H9 (cell line): Measurements from ENCODE around the gene EYA4. TPM values are rescaled to one million over a fixed set of nuclear protein-coding genes. Genes with fewer than 3 reads are reported as not detected.

Experiments
- DNase-seq: peaks from one replicate; pipeline ENCODE4 v3.0.0-alpha.2; 2017
- H2AFZ ChIP-seq: one replicate; pipeline ENCODE4 v1.6.1; 2013; ENCODE audit warnings: mild to moderate bottlenecking, low read length, control low read depth, moderate library complexity
- H2AK5ac ChIP-seq: 2 replicates; pipeline ENCODE4 v1.6.1; 2013; ENCODE audit warnings: low read length, control low read depth, mixed read lengths; ENCODE audit not compliant: insufficient read length
- H2BK120ac ChIP-seq: one replicate; pipeline ENCODE4 v1.6.1; 2013; ENCODE audit warnings: low read depth, mild to moderate bottlenecking, low read length, control low read depth, inconsistent platforms; ENCODE audit not compliant: poor library complexity, severe bottlenecking
- H2BK12ac ChIP-seq: 2 replicates; pipeline ENCODE4 v1.6.1; 2013; ENCODE audit warnings: low read length, control low read depth, mixed read lengths, low read depth; ENCODE audit not compliant: insufficient read length
- H2BK15ac ChIP-seq: 2 replicates; pipeline ENCODE4 v1.6.1; 2013; ENCODE audit warnings: low read depth, low read length, control low read depth
- H2BK20ac ChIP-seq: one replicate; pipeline ENCODE4 v1.6.1; 2013; ENCODE audit warnings: low read depth, mild to moderate bottlenecking, low read length, control low read depth, inconsistent platforms; ENCODE audit not compliant: poor library complexity, severe bottlenecking
- H2BK5ac ChIP-seq: 2 replicates; pipeline ENCODE4 v1.6.1; 2013; ENCODE audit warnings: low read length, control low read depth, mixed read lengths; ENCODE audit not compliant: insufficient read length
- H3K14ac ChIP-seq: 2 replicates; pipeline ENCODE4 v1.6.1; 2013; ENCODE audit warnings: low read length, control low read depth; ENCODE audit not compliant: insufficient read depth
- H3K18ac ChIP-seq: 2 replicates; pipeline ENCODE4 v1.6.1; 2013; ENCODE audit warnings: low read depth, mild to moderate bottlenecking, mixed read lengths, low read length, control low read depth; ENCODE audit not compliant: insufficient read length
- H3K23ac ChIP-seq: 2 replicates; pipeline ENCODE4 v1.6.1; 2013; ENCODE audit warnings: low read length, control low read depth, mixed read lengths, low read depth; ENCODE audit not compliant: insufficient read length
- H3K23me2 ChIP-seq: 2 replicates; pipeline ENCODE4 v1.6.1; 2013; ENCODE audit warnings: low read depth, mild to moderate bottlenecking, mixed read lengths, low read length, control low read depth; ENCODE audit not compliant: insufficient read length, poor library complexity, severe bottlenecking
- H3K27ac ChIP-seq: 2 replicates; pipeline ENCODE4 v1.5.1; 2013; ENCODE audit warnings: low read length, control low read depth, mixed read lengths, low read depth; ENCODE audit not compliant: insufficient read length
- H3K27me3 ChIP-seq: 2 replicates; pipeline ENCODE4 v1.6.1; 2013; ENCODE audit warnings: low read length, control low read depth, inconsistent platforms; ENCODE audit not compliant: insufficient read depth
- H3K4ac ChIP-seq: 2 replicates; pipeline ENCODE4 v1.6.1; 2013; ENCODE audit warnings: low read depth, mild to moderate bottlenecking, control low read depth, inconsistent platforms, low read length, moderate library complexity
- H3K4me1 ChIP-seq: 2 replicates; pipeline ENCODE4 v1.6.1; 2013; ENCODE audit warnings: low read length, control low read depth, inconsistent platforms; ENCODE audit not compliant: insufficient read depth
- H3K4me2 ChIP-seq: 2 replicates; pipeline ENCODE4 v1.6.1; 2013; ENCODE audit warnings: low read length, control low read depth, mixed read lengths; ENCODE audit not compliant: insufficient read length, insufficient read depth
- H3K56ac ChIP-seq: 2 replicates; pipeline ENCODE4 v1.6.1; 2013; ENCODE audit warnings: low read depth, mild to moderate bottlenecking, mixed read lengths, low read length, control low read depth; ENCODE audit not compliant: insufficient read length
- H3K79me1 ChIP-seq: 2 replicates; pipeline ENCODE4 v1.6.1; 2013; ENCODE audit warnings: low read depth, mild to moderate bottlenecking, moderate library complexity, low read length, control low read depth, inconsistent platforms; ENCODE audit not compliant: insufficient read depth, poor library complexity, severe bottlenecking
- H3K79me2 ChIP-seq: 2 replicates; pipeline ENCODE4 v1.6.1; 2013; ENCODE audit warnings: low read length, control low read depth, inconsistent platforms; ENCODE audit not compliant: insufficient read depth
- H3K9ac ChIP-seq: 2 replicates; pipeline ENCODE4 v1.6.1; 2013; ENCODE audit warnings: low read length, control low read depth, mixed read lengths; ENCODE audit not compliant: insufficient read length; ENCODE audit errors: extremely low read depth
- H3K9me3 ChIP-seq: one replicate; pipeline ENCODE4 v1.6.1; 2013; ENCODE audit warnings: low read depth, low read length, inconsistent platforms; ENCODE audit not compliant: control insufficient read depth
- H3T11ph ChIP-seq: one replicate; pipeline ENCODE4 v1.6.1; 2013; ENCODE audit warnings: mild to moderate bottlenecking, low read length, control low read depth, inconsistent platforms
- H4K20me1 ChIP-seq: one replicate; pipeline ENCODE4 v1.6.1; 2013; ENCODE audit not compliant: control insufficient read depth, insufficient read length, insufficient read depth
- H4K5ac ChIP-seq: 2 replicates; pipeline ENCODE4 v1.6.1; 2013; ENCODE audit warnings: low read depth, mild to moderate bottlenecking, mixed read lengths, low read length, control low read depth; ENCODE audit not compliant: insufficient read length
- H4K8ac ChIP-seq: replicated peaks from 2 replicates; pipeline ENCODE4 v1.6.1; 2013; ENCODE audit warnings: low read length, control low read depth, mixed read lengths, low read depth; ENCODE audit not compliant: insufficient read length
- H4K91ac ChIP-seq: 2 replicates; pipeline ENCODE4 v1.6.1; 2013; ENCODE audit warnings: low read depth, mild to moderate bottlenecking, moderate library complexity, mixed read lengths, low read length, control low read depth; ENCODE audit not compliant: insufficient read length
- H3K27ac Mint-ChIP-seq, 3 experiments: 2 replicates in 2 of 3; 3 replicates in 1 of 3; pipeline ENCODE4 v1.8.0; 2020 to 2021; ENCODE audit warnings: mixed read lengths in 3 of 3, mild to moderate bottlenecking in 1 of 3, moderate library complexity in 1 of 3
- H3K27me3 Mint-ChIP-seq: 2 replicates; pipeline ENCODE4 v1.8.0; 2021; ENCODE audit warnings: low read depth, mild to moderate bottlenecking, moderate library complexity, mixed read lengths
- H3K36me3 Mint-ChIP-seq, 3 experiments: 2 replicates in 2 of 3; 3 replicates in 1 of 3; pipeline ENCODE4 v1.8.0; 2020 to 2021; ENCODE audit warnings: low read depth in 3 of 3, mixed read lengths in 3 of 3; ENCODE audit not compliant: insufficient read depth in 1 of 3
- H3K4me1 Mint-ChIP-seq, 2 experiments: 2 replicates each; pipeline ENCODE4 v1.8.0; 2020; ENCODE audit warnings: mixed read lengths in 2 of 2
- H3K4me3 Mint-ChIP-seq, 2 experiments: 2 replicates in 1 of 2; 3 replicates in 1 of 2; pipeline ENCODE4 v1.8.0; 2020 to 2021; ENCODE audit warnings: mild to moderate bottlenecking in 2 of 2, mixed read lengths in 2 of 2, moderate library complexity in 1 of 2
- H3K9me3 Mint-ChIP-seq, 2 experiments: 2 replicates in 1 of 2; 3 replicates in 1 of 2; pipeline ENCODE4 v1.8.0; 2020; ENCODE audit warnings: mild to moderate bottlenecking in 2 of 2, mixed read lengths in 2 of 2, moderate library complexity in 1 of 2
- CTCF ChIP-seq: fragments of 200-600 bp; sonication (generic); conservative IDR thresholded peaks from 3 replicates; pipeline ENCODE4 v1.8.0; 2021; ENCODE audit warnings: antibody characterized with exemption, mild to moderate bottlenecking
- WGBS: extraction: QIAGEN DNeasy Blood & Tissue Kit; methylation state at CpG from one replicate; pipeline ENCODE4 v1.1.7; 2013; ENCODE audit warnings: missing lambda C conversion rate, low lambda C conversion rate, mixed read lengths; ENCODE audit not compliant: insufficient read length; ENCODE audit errors: extremely low coverage; 5-methylcytosine and 5-hydroxymethylcytosine counted together
- total RNA-seq: library from RNA; stranded (reverse); gene quantifications from 2 replicates; pipeline ENCODE4 v1.2.1, GENCODE V29; 2021

Gene EYA4
- total RNA-seq, 1 experiment from 2014 or later, result 0.26 TPM

GRCh38 chr6:133549371-133549801, 308.2 kb downstream of the EYA4 start:
- no CpG with 5 or more reads among the region's 4 CpGs for WGBS
- Histone ChIP-seq H3K79me2 (no peaks in the 10 kb centered on the region), H2BK20ac (no peak overlapping the region), H3K27me3 (no peaks in the 10 kb centered on the region), H3K9ac (no peak overlapping the region), H2BK5ac (no peak overlapping the region), H4K91ac (no peak overlapping the region), H4K5ac (no peak overlapping the region), H3K4me2 (no peak overlapping the region), H3K4ac (no peak overlapping the region), H2AK5ac (no peak overlapping the region), H2BK12ac (no peak overlapping the region), H3K9me3 (no peaks in the 10 kb centered on the region), H3K23ac (no peak overlapping the region), H2BK15ac (no peak overlapping the region), H3K27ac (no peak overlapping the region), H4K20me1 (no peaks in the 10 kb centered on the region), H2BK120ac (no peak overlapping the region), H2AFZ (no peak overlapping the region), H3K14ac (0 out of 2 replicates have a peak overlapping the region, but pooled peaks have one; percentile 34), H3T11ph (no peak overlapping the region), H4K8ac (no peak overlapping the region), H3K79me1 (no peaks in the 10 kb centered on the region), H3K56ac (no peak overlapping the region), H3K4me1 (peaks cover 3% of the 10 kb centered on the region; the same call in 1 of the 2 replicates), H3K18ac (no peak overlapping the region), H3K23me2 (no peaks in the 10 kb centered on the region)
- no peak for TF ChIP-seq CTCF
- no peak overlapping the region for H3K4me3 Mint-ChIP-seq
- peaks cover 28 to 30% of the 10 kb centered on the region in 2 experiments for H3K4me1 Mint-ChIP-seq
- no peaks in the 10 kb centered on the region for H3K27me3 Mint-ChIP-seq
- DNase-seq, result no peak
- no peaks in the 10 kb centered on the region for H3K9me3 Mint-ChIP-seq
- H3K36me3 Mint-ChIP-seq, result no peaks in the 10 kb centered on the region; a peak in 1 of 7 replicates
- H3K27ac Mint-ChIP-seq, result peak overlapping the region in 2 of 3 experiments; percentile 20 to 66; a peak in 1 of 7 replicates
